Mesendoderm (in vitro differentiated cells): Measurements from ENCODE around the gene MACROH2A1.

Experiments used
- DNase-seq: peaks from one replicate; pipeline ENCODE4 v3.0.0; 2013
- H2AK5ac ChIP-seq: 2 replicates; pipeline ENCODE4 v1.6.1; 2013; ENCODE audit warnings: low read length, inconsistent platforms
- H2BK120ac ChIP-seq: 2 replicates; pipeline ENCODE4 v1.6.1; 2013; ENCODE audit warnings: low read depth, mild to moderate bottlenecking, low read length, moderate library complexity, mixed read lengths
- H2BK15ac ChIP-seq: replicated peaks from 2 replicates; pipeline ENCODE4 v1.6.1; 2013; ENCODE audit warnings: low read depth, mild to moderate bottlenecking, moderate library complexity
- H2BK5ac ChIP-seq: 2 replicates; pipeline ENCODE4 v1.6.1; 2013; ENCODE audit warnings: low read length, inconsistent platforms
- H3K18ac ChIP-seq: 2 replicates; pipeline ENCODE4 v1.6.1; 2013; ENCODE audit warnings: mild to moderate bottlenecking, low read length, mixed read lengths
- H3K23ac ChIP-seq: one replicate; pipeline ENCODE4 v1.6.1; 2013; ENCODE audit warnings: low read length
- H3K27ac ChIP-seq: 2 replicates; pipeline ENCODE4 v1.5.1; 2013; ENCODE audit warnings: low read depth, mild to moderate bottlenecking, inconsistent platforms, low read length, moderate library complexity
- H3K27me3 ChIP-seq: 2 replicates; pipeline ENCODE4 v1.6.1; 2013; ENCODE audit warnings: low read length, control low read depth, mild to moderate bottlenecking, inconsistent platforms; ENCODE audit not compliant: insufficient read depth, poor library complexity
- H3K36me3 ChIP-seq: 2 replicates; pipeline ENCODE4 v1.6.1; 2013; ENCODE audit warnings: low read length, inconsistent platforms; ENCODE audit not compliant: control insufficient read depth, insufficient read depth
- H3K4ac ChIP-seq: one replicate; pipeline ENCODE4 v1.6.1; 2013; ENCODE audit warnings: low read depth, mild to moderate bottlenecking, low read length, moderate library complexity
- H3K4me1 ChIP-seq: 2 replicates; pipeline ENCODE4 v1.6.1; 2013; ENCODE audit warnings: low read depth, low read length, inconsistent platforms; ENCODE audit not compliant: control insufficient read depth
- H3K4me2 ChIP-seq: 2 replicates; pipeline ENCODE4 v1.6.1; 2013; ENCODE audit warnings: low read length
- H3K4me3 ChIP-seq: 2 replicates; pipeline ENCODE4 v1.5.1; 2013; ENCODE audit warnings: mild to moderate bottlenecking, low read length
- H3K56ac ChIP-seq: one replicate; pipeline ENCODE4 v1.6.1; 2013; ENCODE audit warnings: low read length
- H3K79me1 ChIP-seq: 2 replicates; pipeline ENCODE4 v1.6.1; 2013; ENCODE audit warnings: low read length, inconsistent platforms
- H3K79me2 ChIP-seq: 2 replicates; pipeline ENCODE4 v1.6.1; 2013; ENCODE audit warnings: mild to moderate bottlenecking, low read length; ENCODE audit not compliant: control insufficient read depth, insufficient read depth
- H3K9ac ChIP-seq: 2 replicates; pipeline ENCODE4 v1.6.1; 2013; ENCODE audit warnings: low read length, inconsistent platforms
- H4K5ac ChIP-seq: one replicate; pipeline ENCODE4 v1.6.1; 2013; ENCODE audit warnings: low read length
- H4K8ac ChIP-seq: one replicate; pipeline ENCODE4 v1.6.1; 2013; ENCODE audit warnings: low read depth, mild to moderate bottlenecking, control low read depth, low read length, moderate library complexity
- WGBS: extraction: QIAGEN DNeasy Blood & Tissue Kit; methylation state at CpG from one replicate; pipeline ENCODE4 v1.1.7; 2013; ENCODE audit warnings: low lambda C conversion rate, missing lambda C conversion rate; ENCODE audit not compliant: insufficient coverage; ENCODE audit errors: extremely low coverage; 5-methylcytosine and 5-hydroxymethylcytosine counted together

The MACROH2A1 gene

GRCh38 chr5:135362102-135362501 lies 36.9 kb downstream of the MACROH2A1 start:
- H3K9ac ChIP-seq: no peak overlapping the region
- H3K56ac ChIP-seq: no peak overlapping the region
- no peak for DNase-seq
- H4K8ac ChIP-seq: no peak overlapping the region
- WGBS: no CpG with 5 or more reads among the region's 2 CpGs
- no peak overlapping the region for H4K5ac ChIP-seq
- no peak overlapping the region for H2BK5ac ChIP-seq
- H3K23ac ChIP-seq: no peak overlapping the region
- no peaks in the 10 kb centered on the region for H3K4me1 ChIP-seq
- no peak overlapping the region for H3K4me2 ChIP-seq
- H3K27ac ChIP-seq: no peak overlapping the region
- H3K18ac ChIP-seq: no peak overlapping the region
- no peak overlapping the region for H2BK120ac ChIP-seq
- H2AK5ac ChIP-seq: no peak overlapping the region
- no peaks in the 10 kb centered on the region for H3K27me3 ChIP-seq
- no peak overlapping the region for H3K4ac ChIP-seq
- no peak overlapping the region for H2BK15ac ChIP-seq
- H3K4me3 ChIP-seq: no peak overlapping the region
- H3K36me3 ChIP-seq: peaks cover 3% of the 10 kb centered on the region
- no peaks in the 10 kb centered on the region for H3K79me1 ChIP-seq
- H3K79me2 ChIP-seq: no peaks in the 10 kb centered on the region

- no peak overlapping the region for H4K8ac ChIP-seq
- no peak overlapping the region for H2BK5ac ChIP-seq
- no peak overlapping the region for H2BK120ac ChIP-seq
- H2AK5ac ChIP-seq: no peak overlapping the region
- no peaks in the 10 kb centered on the region for H3K4me1 ChIP-seq
- no peak overlapping the region for H3K56ac ChIP-seq
- H3K27me3 ChIP-seq: no peaks in the 10 kb centered on the region
- H3K4me2 ChIP-seq: no peak overlapping the region
- no peaks in the 10 kb centered on the region for H3K79me2 ChIP-seq
- DNase-seq: no peak
- no peak overlapping the region for H3K4me3 ChIP-seq
- no peak overlapping the region for H3K27ac ChIP-seq
- no peaks in the 10 kb centered on the region for H3K79me1 ChIP-seq
- no peak overlapping the region for H3K4ac ChIP-seq
- no CpG with 5 or more reads among the region's 16 CpGs for WGBS
- no peak overlapping the region for H3K9ac ChIP-seq
- H2BK15ac ChIP-seq: no peak overlapping the region
- no peak overlapping the region for H3K18ac ChIP-seq
- peaks cover 1% of the 10 kb centered on the region for H3K36me3 ChIP-seq
- H3K23ac ChIP-seq: no peak overlapping the region
- H4K5ac ChIP-seq: no peak overlapping the region
Measured at GRCh38 chr5:135360278-135361274, 38.5 kb downstream of the MACROH2A1 start.

GRCh38 chr5:135359374-135360165 lies 39.5 kb downstream of the MACROH2A1 start:
- H3K27ac ChIP-seq: no peak overlapping the region
- WGBS: no CpG with 5 or more reads among the region's 8 CpGs
- no peak overlapping the region for H2BK120ac ChIP-seq
- no peaks in the 10 kb centered on the region for H3K27me3 ChIP-seq
- no peak overlapping the region for H3K9ac ChIP-seq
- H2BK15ac ChIP-seq: no peak overlapping the region
- no peaks in the 10 kb centered on the region for H3K4me1 ChIP-seq
- no peak overlapping the region for H3K23ac ChIP-seq
- H3K18ac ChIP-seq: no peak overlapping the region
- peaks cover 1% of the 10 kb centered on the region for H3K36me3 ChIP-seq
- H3K4ac ChIP-seq: no peak overlapping the region
- H3K79me1 ChIP-seq: no peaks in the 10 kb centered on the region
- no peak overlapping the region for H2AK5ac ChIP-seq
- no peak for DNase-seq
- no peak overlapping the region for H2BK5ac ChIP-seq
- no peak overlapping the region for H4K5ac ChIP-seq
- no peak overlapping the region for H3K4me3 ChIP-seq
- H3K56ac ChIP-seq: no peak overlapping the region
- H3K79me2 ChIP-seq: no peaks in the 10 kb centered on the region
- H4K8ac ChIP-seq: no peak overlapping the region
- H3K4me2 ChIP-seq: no peak overlapping the region

- Histone ChIP-seq H3K4me2 (no peak overlapping the region), H3K18ac (no peak overlapping the region), H3K9ac (no peak overlapping the region), H3K27me3 (no peaks in the 10 kb centered on the region), H2BK15ac (no peak overlapping the region), H2BK120ac (no peak overlapping the region), H3K79me2 (no peaks in the 10 kb centered on the region), H3K79me1 (no peaks in the 10 kb centered on the region), H3K36me3 (peaks cover 3% of the 10 kb centered on the region), H2BK5ac (no peak overlapping the region), H3K23ac (no peak overlapping the region), H3K4me3 (no peak overlapping the region), H2AK5ac (no peak overlapping the region), H3K4me1 (no peaks in the 10 kb centered on the region), H4K8ac (no peak overlapping the region), H4K5ac (no peak overlapping the region), H3K4ac (no peak overlapping the region), H3K27ac (no peak overlapping the region), H3K56ac (no peak overlapping the region)
- no peak for DNase-seq
Measured at GRCh38 chr5:135357685-135358084, 41.3 kb downstream of the MACROH2A1 start.

GRCh38 chr5:135356522-135357318 lies 42.3 kb downstream of the MACROH2A1 start:
- Histone ChIP-seq H3K4me2 (no peak overlapping the region), H3K56ac (no peak overlapping the region), H3K79me1 (no peaks in the 10 kb centered on the region), H3K79me2 (no peaks in the 10 kb centered on the region), H3K18ac (no peak overlapping the region), H3K9ac (no peak overlapping the region), H3K36me3 (peaks cover 3% of the 10 kb centered on the region), H2BK120ac (no peak overlapping the region), H3K4me3 (no peak overlapping the region), H3K27me3 (no peaks in the 10 kb centered on the region), H3K23ac (no peak overlapping the region), H3K4me1 (no peaks in the 10 kb centered on the region), H3K4ac (no peak overlapping the region), H2BK5ac (no peak overlapping the region), H4K5ac (no peak overlapping the region), H2BK15ac (no peak overlapping the region), H3K27ac (no peak overlapping the region), H2AK5ac (no peak overlapping the region), H4K8ac (no peak overlapping the region)
- no peak for DNase-seq
- no CpG with 5 or more reads among the region's 6 CpGs for WGBS
